ENCODE measurements around the gene TOR1B.

Gene TOR1B

DNA sequence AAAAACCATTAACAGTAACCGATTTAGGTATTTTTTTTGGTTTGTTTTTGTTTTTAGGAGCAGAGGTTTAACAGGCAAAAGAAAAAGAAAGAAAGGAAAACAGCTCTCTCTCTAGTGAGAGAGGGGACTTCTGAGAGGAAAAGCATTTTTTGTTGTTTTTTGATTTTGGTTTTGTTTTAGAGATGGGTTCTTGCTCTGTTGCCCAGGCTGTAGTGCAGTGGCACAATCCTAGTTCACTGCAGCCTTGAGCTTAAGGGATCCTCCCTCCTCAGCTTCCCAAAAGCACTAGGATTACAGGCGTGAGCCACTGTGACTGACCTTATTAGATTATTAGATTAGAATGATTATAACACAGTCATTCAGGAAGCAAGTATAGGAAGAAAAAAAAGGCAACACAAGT is 42.4 kb downstream of the TOR1B start:
- no peak for DNase-seq (ENCODE audit: low read depth)

DNA sequence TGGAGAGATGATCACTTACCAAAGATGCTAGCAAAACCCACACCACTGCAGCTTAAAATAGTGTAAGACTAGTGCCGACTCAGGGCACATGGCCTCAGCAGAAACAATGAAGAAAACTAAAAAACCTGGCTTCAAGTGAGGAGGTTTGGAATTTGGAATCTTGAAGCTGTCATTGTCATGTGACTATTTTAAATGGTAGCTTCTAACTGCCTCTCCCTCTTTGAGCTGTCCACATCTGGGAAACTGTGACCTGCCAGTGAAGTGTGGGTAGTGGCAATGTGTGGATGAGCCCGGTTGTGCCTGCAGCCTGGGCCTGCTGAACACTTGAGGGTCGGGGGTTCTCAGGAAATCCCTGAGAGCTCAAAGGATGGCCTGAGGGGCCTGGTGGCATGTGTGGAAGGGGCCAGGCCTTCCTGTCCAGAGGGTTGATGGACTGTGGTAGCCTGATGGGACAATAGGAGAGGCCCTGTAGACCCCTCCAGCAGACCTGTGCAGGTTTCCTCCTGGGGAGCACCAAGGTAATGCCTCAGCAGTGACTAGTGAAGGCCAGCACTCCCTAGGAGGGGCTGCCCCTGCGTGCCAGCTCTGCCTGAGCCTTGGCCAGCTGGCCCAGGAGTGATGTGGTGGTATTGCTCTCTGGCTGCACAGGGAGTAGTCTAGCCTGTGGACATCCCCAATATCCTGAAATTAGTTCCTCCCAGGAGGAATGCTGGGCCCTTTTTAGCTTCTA is 45.9 kb downstream of the TOR1B start:
- DNase-seq (ENCODE audit: low read depth), result no peak

DNA sequence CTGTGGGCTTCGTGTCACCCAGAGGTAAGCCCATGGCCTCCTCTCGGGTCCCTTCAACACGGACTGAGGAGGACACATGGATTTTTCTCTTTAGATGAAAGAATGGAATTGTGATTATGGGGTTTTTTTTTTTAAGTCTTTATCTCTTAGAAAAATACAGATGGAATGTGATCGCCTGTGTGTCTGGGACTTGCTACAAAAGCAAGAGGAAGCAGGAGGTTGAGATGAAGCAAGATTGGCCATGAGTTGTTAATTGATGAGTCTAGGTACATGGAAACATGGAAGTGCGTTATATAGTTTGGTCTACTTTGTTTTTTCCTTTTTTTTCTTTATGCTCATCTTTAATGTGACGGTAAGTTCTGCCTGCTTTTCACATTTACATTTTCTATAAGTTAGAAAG is 46.9 kb downstream of the TOR1B start:
- no peak for DNase-seq (ENCODE audit: low read depth)

DNA sequence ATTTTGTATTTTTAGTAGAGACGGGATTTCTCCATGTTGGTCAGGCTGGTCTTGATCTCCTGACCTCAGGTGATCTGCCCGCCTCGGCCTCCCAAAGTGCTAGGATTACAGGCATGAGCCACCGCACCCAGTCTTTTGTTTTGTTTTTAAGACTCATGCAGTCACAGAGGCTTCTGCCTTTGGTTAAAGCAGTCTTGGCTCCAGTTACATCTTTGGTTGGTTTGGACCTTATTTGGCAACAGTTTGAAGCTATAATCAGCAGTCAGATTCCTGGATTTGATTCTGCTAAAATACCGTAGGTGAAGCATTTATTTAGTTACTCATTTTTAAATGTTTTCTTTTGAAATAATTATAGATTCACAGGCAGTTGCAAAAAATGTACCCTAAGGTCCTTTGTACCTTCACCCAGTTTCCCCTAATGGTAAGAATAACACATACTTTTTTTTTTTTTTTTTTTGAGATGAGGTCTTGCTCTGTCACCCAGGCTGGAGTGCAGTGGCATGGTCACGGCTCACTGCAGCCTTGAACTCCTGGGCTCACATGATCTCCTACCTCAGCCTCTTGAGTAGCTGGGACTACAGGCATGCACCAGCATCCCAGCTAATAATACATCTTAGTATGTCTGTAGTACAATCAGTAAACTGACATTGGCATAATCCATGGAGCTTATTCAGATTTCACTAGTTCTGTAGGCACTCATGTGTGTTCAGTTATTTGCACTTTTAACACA is 48.0 kb downstream of the TOR1B start:
- no peak for DNase-seq (ENCODE audit: low read depth)

DNA sequence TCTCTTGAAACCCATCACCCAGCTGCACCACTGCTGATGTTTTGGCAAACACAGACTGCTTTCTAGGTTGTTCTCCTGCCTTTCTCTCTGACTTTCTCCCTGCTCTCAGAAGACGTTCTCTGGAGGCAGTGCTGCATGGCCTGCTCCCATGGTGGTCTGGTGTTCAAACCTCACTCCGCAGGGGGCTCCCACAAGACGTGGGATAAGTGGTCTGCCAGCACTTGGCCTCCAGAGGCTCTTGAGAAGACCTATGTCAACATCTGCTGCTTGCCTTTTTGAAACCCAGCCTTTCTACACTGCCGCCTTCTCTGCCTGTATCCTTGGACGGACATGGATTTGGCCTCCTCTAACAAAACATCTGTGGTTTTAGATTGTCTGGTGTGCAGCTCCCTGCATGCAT is 48.8 kb downstream of the TOR1B start:
- DNase-seq (ENCODE audit: low read depth), result no peak

DNA sequence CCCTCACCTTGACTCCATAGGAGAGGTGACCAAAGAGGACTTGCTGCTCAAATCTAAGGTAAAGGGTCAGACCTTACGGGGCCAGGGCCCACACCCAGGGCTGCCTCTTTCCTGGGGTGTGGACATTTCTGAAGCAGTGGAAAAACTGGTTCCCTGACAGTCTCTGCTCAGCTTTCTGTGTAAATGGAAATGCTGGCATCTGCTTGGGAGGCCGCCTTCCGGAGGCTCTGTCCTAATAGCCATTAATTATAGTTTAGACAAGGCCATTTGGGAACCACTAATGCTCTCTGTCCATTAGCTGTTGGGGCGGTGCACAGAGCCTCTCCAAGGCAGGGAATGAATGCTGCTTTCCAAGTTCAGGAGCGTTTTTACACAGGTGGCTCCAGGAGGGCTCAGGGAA is 49.6 kb downstream of the TOR1B start:
- DNase-seq (ENCODE audit: low read depth), result no peak

DNA sequence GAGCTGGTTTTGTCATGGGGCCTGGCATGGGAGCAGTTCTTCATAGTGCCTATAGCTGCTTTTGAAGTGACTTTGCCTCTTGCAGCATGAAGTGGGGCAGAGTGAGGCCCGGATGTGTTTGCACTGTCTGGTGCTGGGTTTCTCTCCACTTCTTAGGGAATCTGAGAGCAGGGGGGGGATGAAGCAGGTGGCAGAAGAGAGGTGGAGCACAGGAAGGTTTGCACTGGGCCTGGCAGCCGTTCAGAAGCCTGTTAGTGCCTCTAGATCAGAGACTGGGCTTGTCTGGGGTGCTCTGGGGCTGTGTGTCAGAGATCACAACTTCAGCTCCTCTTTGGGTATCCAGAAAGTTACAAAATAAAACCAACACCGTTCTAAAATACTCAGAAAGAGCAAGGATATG is 50.6 kb downstream of the TOR1B start:
- DNase-seq (ENCODE audit: low read depth), result no peak

DNA sequence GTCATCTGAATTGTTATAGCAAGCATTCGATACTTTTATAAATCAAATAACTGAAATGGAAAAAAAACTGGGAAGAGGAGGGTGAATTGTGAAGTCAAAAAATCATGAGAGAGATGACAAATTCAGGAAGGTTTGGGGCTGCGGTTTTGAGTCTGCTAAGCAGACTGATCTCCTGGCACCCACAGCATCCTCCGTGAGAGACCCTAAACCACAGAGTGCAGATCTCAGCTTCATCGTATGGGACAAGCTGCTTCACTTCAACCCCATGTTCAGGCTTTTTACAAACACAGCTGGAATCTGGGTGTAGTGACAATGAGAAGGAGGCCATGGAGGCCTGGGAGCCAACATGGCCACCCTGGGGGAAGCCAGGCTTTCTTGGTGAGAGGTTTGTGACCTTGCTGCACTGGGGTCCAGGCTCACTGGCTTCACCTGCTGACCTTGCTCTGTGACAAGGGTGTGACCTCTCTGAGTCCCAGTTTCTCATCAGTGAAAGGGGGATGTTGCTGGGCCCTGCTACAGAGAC is 51.7 kb downstream of the TOR1B start:
- DNase-seq (ENCODE audit: low read depth), result no peak

DNA sequence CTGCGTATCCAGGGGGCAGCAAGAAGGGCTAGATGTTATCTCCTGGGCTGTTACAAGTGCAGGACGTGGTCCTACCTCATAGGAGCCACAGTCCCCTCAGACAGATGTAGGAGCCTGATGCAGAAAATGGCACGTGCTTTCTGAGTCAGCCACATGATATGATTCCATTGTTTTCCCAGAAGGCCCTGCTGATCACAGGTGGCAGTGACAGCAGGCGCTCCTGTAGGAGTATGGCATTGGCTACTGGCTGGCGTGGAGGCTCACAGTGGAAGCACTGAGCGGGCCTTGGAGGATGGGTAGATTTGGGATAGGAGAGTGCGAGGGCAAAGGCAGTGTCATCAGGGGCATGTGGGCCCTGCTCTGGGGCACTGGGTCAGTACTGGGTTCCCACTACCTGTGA is 54.2 kb downstream of the TOR1B start:
- no peak for DNase-seq (ENCODE audit: low read depth)

DNA sequence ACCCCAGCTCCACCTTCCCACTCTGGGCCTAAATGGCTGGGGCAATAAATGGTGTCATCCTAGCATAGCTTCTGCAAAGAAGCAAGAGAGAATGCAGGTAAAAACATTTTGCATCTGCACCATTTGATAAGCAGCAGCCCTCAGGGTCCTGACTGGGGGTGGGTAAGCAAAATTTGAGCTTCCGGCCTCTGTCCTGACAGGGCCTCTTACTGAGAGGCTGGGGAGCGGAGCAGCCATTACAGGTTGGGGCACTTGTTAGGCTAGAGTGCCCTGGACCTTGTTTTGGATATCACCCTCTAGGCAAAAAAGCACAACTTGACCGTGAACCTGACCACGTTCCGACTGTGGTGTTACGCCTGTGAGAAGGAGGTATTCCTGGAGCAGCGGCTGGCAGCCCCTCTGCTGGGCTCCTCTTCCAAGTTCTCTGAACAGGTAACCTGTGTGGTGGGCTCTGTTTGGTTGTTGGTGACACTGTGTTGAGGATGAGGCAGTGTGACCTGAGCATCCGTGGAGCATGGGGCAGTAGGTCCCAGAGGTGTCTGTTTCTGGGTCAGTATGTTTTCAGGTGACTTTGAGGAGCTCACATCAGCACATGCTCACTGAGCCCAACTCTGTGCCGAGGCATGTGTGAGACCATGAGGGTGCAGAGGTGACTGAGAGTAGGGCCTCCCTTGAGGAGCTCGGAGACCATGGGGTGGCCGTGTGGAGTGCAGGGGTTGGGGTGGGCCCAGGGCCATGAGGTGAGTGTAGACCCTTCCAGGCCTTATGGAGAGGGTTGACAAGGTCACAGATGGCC is 55.4 kb downstream of the TOR1B start:
- no peak for DNase-seq (ENCODE audit: low read depth)

Measured in ELR (cell line).